Peyer's patch (tissue), 4 donors: Measurements from ENCODE around the gene CLDN9. TPM values are rescaled to one million over a fixed set of nuclear protein-coding genes. Genes with fewer than 3 reads are reported as not detected.

ENCODE experiments used
- DNase-seq, 3 donors: peaks; one replicate each; pipeline ENCODE4 v3.0.0-alpha.2; 2017 to 2019
- H3K27ac ChIP-seq, 4 donors: fragments of 200-600 bp; sonication (generic); one replicate each; pipeline ENCODE4 v1.5.1; 2016 to 2019
- H3K27me3 ChIP-seq, 2 donors: fragments of 200-600 bp; sonication (generic); one replicate each; pipeline ENCODE4 v1.5.1; 2019
- H3K36me3 ChIP-seq, 3 donors: fragments of 200-600 bp; sonication (generic); one replicate each; pipeline ENCODE4 v1.5.1; 2016 to 2019
- H3K4me1 ChIP-seq, 4 donors: fragments of 200-600 bp; sonication (generic); one replicate each; pipeline ENCODE4 v1.5.1; 2016 to 2019
- H3K4me3 ChIP-seq, 4 donors: fragments of 200-600 bp; sonication (generic); 1 replicate in 3 of 4; 2 replicates in 1 of 4; pipeline ENCODE4 v1.5.1; 2016 to 2019; ENCODE audit warnings: mild to moderate bottlenecking in 1 of 4
- H3K9me3 ChIP-seq, 4 donors: fragments of 200-600 bp; sonication (generic); one replicate each; pipeline ENCODE4 v1.5.1; 2016 to 2019; ENCODE audit warnings: mild to moderate bottlenecking in 1 of 4
- CTCF ChIP-seq, 6 experiments: fragments of 450-650 bp in 4 of 6; fragments of 200-600 bp in 2 of 6; sonication (generic) in 1 of 6; IDR thresholded peaks; one replicate each; pipeline ENCODE4 v1.5.1; 2017 to 2019; ENCODE audit warnings: antibody characterized with exemption in 6 of 6, mild to moderate bottlenecking in 3 of 6, moderate library complexity in 1 of 6
- POLR2A ChIP-seq, 2 donors: fragments of 450-650 bp; IDR thresholded peaks; one replicate each; pipeline ENCODE4 v1.5.1; 2017; ENCODE audit warnings: antibody characterized with exemption in 2 of 2, mild to moderate bottlenecking in 2 of 2, moderate library complexity in 2 of 2
- total RNA-seq, 4 donors: library from RNA; depleted of rRNA; stranded (reverse); fragments of >200 nt; gene quantifications; one replicate each; pipeline ENCODE4 v1.1.0, GENCODE V29; 2016

Gene CLDN9
- total RNA-seq, 4 donors from 2014 or later, result 0.76 to 2.5 (median 1.2) TPM

GRCh38 chr16:3044708-3045107 is 32.0 kb downstream of the CLDN9 start:
- peaks cover 0 to 44% of the 10 kb centered on the region in 2 donors for H3K27me3 ChIP-seq
- H3K4me3 ChIP-seq, result no peak overlapping the region
- no peak overlapping the region for H3K27ac ChIP-seq
- H3K36me3 ChIP-seq, result no peaks in the 10 kb centered on the region
- no peaks in the 10 kb centered on the region for H3K9me3 ChIP-seq
- DNase-seq, result no peak
- TF ChIP-seq POLR2A (IDR thresholded peaks at IDR 0.05) (no peak), CTCF (IDR thresholded peaks at IDR 0.05) (no peak)
- peaks cover 0 to 24% (median 18%) of the 10 kb centered on the region in 4 donors for H3K4me1 ChIP-seq

GRCh38 chr16:3045758-3046640 is 33.3 kb downstream of the CLDN9 start, which contains the start of gene MMP25:
TSS of gene MMP25 (plus strand) at chr16:3046561. CDS start at chr16:3046918, 357 bp downstream.
- Histone ChIP-seq H3K27ac (peak within 1 kb of the TSS in 2 of 4 donors; percentile 12 to 57), H3K4me3 (peak within 1 kb of the TSS; percentile 23 to 59 (median 42)), H3K27me3 (peaks cover 0 to 50% of the 10 kb centered on the region in 2 donors), H3K36me3 (no peaks in the 10 kb centered on the region), H3K9me3 (no peaks in the 10 kb centered on the region), H3K4me1 (peaks cover 0 to 24% (median 18%) of the 10 kb centered on the region in 4 donors)
- TF ChIP-seq CTCF (IDR thresholded peaks at IDR 0.05) (no peak), POLR2A (IDR thresholded peaks at IDR 0.05) (no peak)
- DNase-seq, result peak in 1 of 3 donors; percentile 50

GRCh38 chr16:3046641-3047386 is 34.1 kb downstream of the CLDN9 start:
- Histone ChIP-seq H3K27me3 (peaks cover 0 to 50% of the 10 kb centered on the region in 2 donors), H3K4me1 (peaks cover 0 to 24% (median 18%) of the 10 kb centered on the region in 4 donors), H3K36me3 (no peaks in the 10 kb centered on the region), H3K27ac (peak overlapping the region in 2 of 4 donors; percentile 12 to 57), H3K4me3 (peak overlapping the region; percentile 23 to 59 (median 42)), H3K9me3 (no peaks in the 10 kb centered on the region)
- no peak for TF ChIP-seq POLR2A (IDR thresholded peaks at IDR 0.05)
- TF ChIP-seq CTCF (IDR thresholded peaks at IDR 0.05), result no peak
- DNase-seq, result no peak

GRCh38 chr16:3047387-3047720 is 34.6 kb downstream of the CLDN9 start:
- H3K36me3 ChIP-seq, result no peaks in the 10 kb centered on the region
- no peak overlapping the region for H3K4me3 ChIP-seq
- DNase-seq, result no peak
- H3K4me1 ChIP-seq, result peaks cover 0 to 24% (median 18%) of the 10 kb centered on the region in 4 donors
- H3K27ac ChIP-seq, result no peak overlapping the region
- TF ChIP-seq CTCF (IDR thresholded peaks at IDR 0.05) (no peak), POLR2A (IDR thresholded peaks at IDR 0.05) (no peak)
- H3K27me3 ChIP-seq, result peaks cover 0 to 50% of the 10 kb centered on the region in 2 donors
- no peaks in the 10 kb centered on the region for H3K9me3 ChIP-seq

DNA sequence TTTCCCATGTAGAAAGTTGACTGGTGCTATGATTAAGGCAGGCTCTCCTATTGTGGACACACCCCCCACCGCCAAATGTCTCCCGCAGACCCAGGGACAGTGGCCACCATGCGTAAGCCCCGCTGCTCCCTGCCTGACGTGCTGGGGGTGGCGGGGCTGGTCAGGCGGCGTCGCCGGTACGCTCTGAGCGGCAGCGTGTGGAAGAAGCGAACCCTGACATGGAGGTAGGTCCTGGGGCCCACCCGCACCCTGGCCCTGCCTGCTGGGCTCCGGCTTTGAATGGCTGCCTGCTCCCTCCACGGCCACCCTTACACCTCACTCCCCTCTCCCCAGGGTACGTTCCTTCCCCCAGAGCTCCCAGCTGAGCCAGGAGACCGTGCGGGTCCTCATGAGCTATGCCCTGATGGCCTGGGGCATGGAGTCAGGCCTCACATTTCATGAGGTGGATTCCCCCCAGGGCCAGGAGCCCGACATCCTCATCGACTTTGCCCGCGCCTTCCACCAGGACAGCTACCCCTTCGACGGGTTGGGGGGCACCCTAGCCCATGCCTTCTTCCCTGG is 37.3 kb downstream of the CLDN9 start:
- peaks cover 0 to 26% (median 17%) of the 10 kb centered on the region in 4 donors for H3K4me1 ChIP-seq
- DNase-seq, result no peak
- no peak overlapping the region for H3K27ac ChIP-seq
- H3K4me3 ChIP-seq, result no peak overlapping the region
- peaks cover 0 to 39% of the 10 kb centered on the region in 2 donors for H3K27me3 ChIP-seq
- no peaks in the 10 kb centered on the region for H3K36me3 ChIP-seq
- H3K9me3 ChIP-seq, result no peaks in the 10 kb centered on the region
- no peak for TF ChIP-seq POLR2A (IDR thresholded peaks at IDR 0.05)
- TF ChIP-seq CTCF (IDR thresholded peaks at IDR 0.05), result no peak
